ENCODE results near the gene IL1RL2. TPM values are rescaled to one million over a fixed set of nuclear protein-coding genes. Genes with fewer than 3 reads are reported as not detected.

The IL1RL2 gene
- 2.3 TPM for total RNA-seq

- DNase-seq (ENCODE audit: low spot score): no peak
These were observed at the start of gene IL1RL2 for GRCh38 chr2:102186791-102187495. Gene IL1RL2, plus strand, starts transcription at chr2:102187023. Its CDS starts 845 bp downstream, at chr2:102187868.

GRCh38 chr2:102137138-102137537 is 49.7 kb upstream of the IL1RL2 start:
- no peak for DNase-seq (ENCODE audit: low spot score)

- no peak for DNase-seq (ENCODE audit: low spot score)
These were observed 48.5 kb upstream of the IL1RL2 start for GRCh38 chr2:102138331-102138730.

- DNase-seq (ENCODE audit: low spot score): no peak
These were observed 47.0 kb upstream of the IL1RL2 start for GRCh38 chr2:102139851-102140250.

- no peak for DNase-seq (ENCODE audit: low spot score)
These were observed 46.4 kb upstream of the IL1RL2 start for GRCh38 chr2:102140377-102140776.

- DNase-seq (ENCODE audit: low spot score): no peak
These were observed 45.5 kb upstream of the IL1RL2 start for GRCh38 chr2:102141011-102141943.

GRCh38 chr2:102141970-102142828 is 44.6 kb upstream of the IL1RL2 start, which contains the start of gene IL1R1:
Gene IL1R1, plus strand, starts transcription at chr2:102142746. Its CDS starts 14,979 bp downstream, at chr2:102157725.
- peak; percentile 73 for DNase-seq (ENCODE audit: low spot score)

GRCh38 chr2:102142829-102143449 is 43.9 kb upstream of the IL1RL2 start:
- no peak for DNase-seq (ENCODE audit: low spot score)

GRCh38 chr2:102143450-102143985 is 43.3 kb upstream of the IL1RL2 start:
- no peak for DNase-seq (ENCODE audit: low spot score)

GRCh38 chr2:102144128-102144527 is 42.7 kb upstream of the IL1RL2 start:
- DNase-seq (ENCODE audit: low spot score): no peak

GRCh38 chr2:102145107-102145506 is 41.7 kb upstream of the IL1RL2 start:
- no peak for DNase-seq (ENCODE audit: low spot score)

GRCh38 chr2:102145934-102146333 is 40.9 kb upstream of the IL1RL2 start:
- no peak for DNase-seq (ENCODE audit: low spot score)

- no peak for DNase-seq (ENCODE audit: low spot score)
These were observed 38.9 kb upstream of the IL1RL2 start for GRCh38 chr2:102147935-102148334.

GRCh38 chr2:102149243-102149642 is 37.6 kb upstream of the IL1RL2 start:
- no peak for DNase-seq (ENCODE audit: low spot score)

- DNase-seq (ENCODE audit: low spot score): no peak
These were observed 37.0 kb upstream of the IL1RL2 start for GRCh38 chr2:102149644-102150455.

- no peak for DNase-seq (ENCODE audit: low spot score)
These were observed 32.5 kb upstream of the IL1RL2 start for GRCh38 chr2:102154364-102154763.

GRCh38 chr2:102154946-102155702 is 31.7 kb upstream of the IL1RL2 start:
- no peak for DNase-seq (ENCODE audit: low spot score)

GRCh38 chr2:102155703-102156515 is 30.9 kb upstream of the IL1RL2 start:
- DNase-seq (ENCODE audit: low spot score): no peak
